OCI-LY1 (cell line): ENCODE measurements around the gene MYO16.

Experiments
- H2AFZ ChIP-seq: fragments of 200-600 bp; sonication (generic), shearing (Covaris generic); 2 replicates; pipeline ENCODE4 v1.6.0; 2014; ENCODE audit warnings: antibody characterized with exemption, mild to moderate bottlenecking, low read length
- H3F3A ChIP-seq: fragments of 200-600 bp; sonication (generic), shearing (Covaris generic); 2 replicates; pipeline ENCODE4 v1.6.0; 2014; ENCODE audit warnings: mild to moderate bottlenecking, antibody characterized with exemption, low read length, moderate library complexity; ENCODE audit not compliant: insufficient read depth
- H3K27ac ChIP-seq: fragments of 200-600 bp; sonication (generic); 2 replicates; pipeline ENCODE4 v1.5.1; 2014; ENCODE audit warnings: low read length, mixed run types, mild to moderate bottlenecking, low read depth; ENCODE audit not compliant: poor library complexity, severe bottlenecking
- H3K27me3 ChIP-seq: fragments of 200-600 bp; sonication (generic); 2 replicates; pipeline ENCODE4 v1.6.0; 2014; ENCODE audit warnings: antibody characterized with exemption, mild to moderate bottlenecking, low read length, moderate library complexity; ENCODE audit not compliant: insufficient read depth
- H3K36me3 ChIP-seq: fragments of 200-600 bp; sonication (generic); 2 replicates; pipeline ENCODE4 v1.6.1; 2014; ENCODE audit warnings: mild to moderate bottlenecking, antibody characterized with exemption, low read length, moderate library complexity, mixed read lengths; ENCODE audit not compliant: insufficient read depth
- H3K4me1 ChIP-seq: fragments of 200-600 bp; sonication (generic); 2 replicates; pipeline ENCODE4 v1.5.1; 2014; ENCODE audit warnings: mild to moderate bottlenecking, low read length, moderate library complexity; ENCODE audit not compliant: insufficient read depth, severe bottlenecking
- H3K4me2 ChIP-seq: fragments of 200-600 bp; sonication (generic), shearing (Covaris generic); 2 replicates; pipeline ENCODE4 v1.6.1; 2014; ENCODE audit warnings: low read length
- H3K4me3 ChIP-seq: fragments of 200-600 bp; sonication (generic); 2 replicates; pipeline ENCODE4 v1.5.1; 2014; ENCODE audit warnings: low read length, low read depth, mild to moderate bottlenecking, mixed read lengths; ENCODE audit not compliant: poor library complexity, severe bottlenecking
- H3K79me2 ChIP-seq: fragments of 200-600 bp; shearing (Covaris generic); 2 replicates; pipeline ENCODE4 v1.6.1; 2016; ENCODE audit warnings: mixed run types, low read length, mixed read lengths; ENCODE audit not compliant: insufficient read depth
- H3K9ac ChIP-seq: fragments of 200-600 bp; sonication (generic), shearing (Covaris generic); 2 replicates; pipeline ENCODE4 v1.6.1; 2014; ENCODE audit warnings: mild to moderate bottlenecking, low read length, mixed read lengths
- H3K9me2 ChIP-seq: fragments of 200-600 bp; sonication (generic), shearing (Covaris generic); 2 replicates; pipeline ENCODE4 v1.6.1; 2014; ENCODE audit warnings: low read depth, mild to moderate bottlenecking, low read length, mixed read lengths
- H3K9me3 ChIP-seq: fragments of 200-600 bp; shearing (Covaris generic); 2 replicates; pipeline ENCODE4 v1.6.1; 2014; ENCODE audit warnings: low read length, mixed read lengths
- H4K20me1 ChIP-seq: fragments of 200-600 bp; sonication (generic), shearing (Covaris generic); 2 replicates; pipeline ENCODE4 v1.6.0; 2016; ENCODE audit warnings: mild to moderate bottlenecking, low read length; ENCODE audit not compliant: insufficient read depth
- CTCF ChIP-seq: fragments of 200-600 bp; sonication (generic), shearing (Covaris generic); IDR thresholded peaks from 2 replicates; pipeline ENCODE4 v1.5.1; 2017; ENCODE audit warnings: mild to moderate bottlenecking, antibody characterized with exemption, low read length, moderate library complexity, mixed read lengths
- EZH2 ChIP-seq: fragments of 200-600 bp; sonication (generic), shearing (Covaris generic); IDR thresholded peaks from 2 replicates; pipeline ENCODE4 v1.8.0; 2017; ENCODE audit warnings: borderline replicate concordance, mixed run types, mild to moderate bottlenecking, antibody characterized with exemption, low read length, moderate library complexity, mixed read lengths

The MYO16 gene

GRCh38 chr13:108594153-108594552, 35.3 kb upstream of the MYO16 start:
- no peak overlapping the region for H3K27ac ChIP-seq
- no peaks in the 10 kb centered on the region for H3K27me3 ChIP-seq
- H3K9me2 ChIP-seq = no peaks in the 10 kb centered on the region
- H3K4me1 ChIP-seq = no peaks in the 10 kb centered on the region
- no peaks in the 10 kb centered on the region for H4K20me1 ChIP-seq
- no peak overlapping the region for H3K4me2 ChIP-seq
- no peaks in the 10 kb centered on the region for H3F3A ChIP-seq
- H2AFZ ChIP-seq = no peak overlapping the region
- H3K9me3 ChIP-seq = no peaks in the 10 kb centered on the region
- no peaks in the 10 kb centered on the region for H3K36me3 ChIP-seq
- no peak overlapping the region for H3K9ac ChIP-seq
- H3K4me3 ChIP-seq = no peak overlapping the region
- no peaks in the 10 kb centered on the region for H3K79me2 ChIP-seq
- TF ChIP-seq CTCF (no peak), EZH2 (no peak)

GRCh38 chr13:108595436-108596274, 33.8 kb upstream of the MYO16 start:
- Histone ChIP-seq H3K27me3 (no peaks in the 10 kb centered on the region), H4K20me1 (no peaks in the 10 kb centered on the region), H3F3A (no peaks in the 10 kb centered on the region), H3K9me2 (no peaks in the 10 kb centered on the region), H3K27ac (no peak overlapping the region), H2AFZ (no peak overlapping the region), H3K9ac (no peak overlapping the region), H3K4me3 (no peak overlapping the region), H3K4me2 (no peak overlapping the region), H3K36me3 (no peaks in the 10 kb centered on the region), H3K4me1 (no peaks in the 10 kb centered on the region), H3K79me2 (no peaks in the 10 kb centered on the region), H3K9me3 (no peaks in the 10 kb centered on the region)
- TF ChIP-seq EZH2 (no peak), CTCF (no peak)

- H2AFZ ChIP-seq = no peak overlapping the region
- H3K4me1 ChIP-seq = no peaks in the 10 kb centered on the region
- H3K27ac ChIP-seq = no peak overlapping the region
- H3K4me2 ChIP-seq = no peak overlapping the region
- no peak overlapping the region for H3K9ac ChIP-seq
- TF ChIP-seq EZH2 (no peak), CTCF (no peak)
- no peaks in the 10 kb centered on the region for H4K20me1 ChIP-seq
- H3K9me2 ChIP-seq = no peaks in the 10 kb centered on the region
- H3K27me3 ChIP-seq = no peaks in the 10 kb centered on the region
- no peaks in the 10 kb centered on the region for H3K36me3 ChIP-seq
- H3K4me3 ChIP-seq = no peak overlapping the region
- no peaks in the 10 kb centered on the region for H3F3A ChIP-seq
- H3K79me2 ChIP-seq = no peaks in the 10 kb centered on the region
- H3K9me3 ChIP-seq = 0 out of 2 replicates have a peak, but pooled peaks cover 2% of the 10 kb centered on the region
Measured at GRCh38 chr13:108597943-108598342, 31.5 kb upstream of the MYO16 start.
